ENCODE data around the gene SEMA6A.
"Not testable (repeated sequence)": the region's sequence is repeated elsewhere in the genome, so short reads cannot be mapped to it uniquely, and the experiment has no call there.

SEMA6A gene

DNA sequence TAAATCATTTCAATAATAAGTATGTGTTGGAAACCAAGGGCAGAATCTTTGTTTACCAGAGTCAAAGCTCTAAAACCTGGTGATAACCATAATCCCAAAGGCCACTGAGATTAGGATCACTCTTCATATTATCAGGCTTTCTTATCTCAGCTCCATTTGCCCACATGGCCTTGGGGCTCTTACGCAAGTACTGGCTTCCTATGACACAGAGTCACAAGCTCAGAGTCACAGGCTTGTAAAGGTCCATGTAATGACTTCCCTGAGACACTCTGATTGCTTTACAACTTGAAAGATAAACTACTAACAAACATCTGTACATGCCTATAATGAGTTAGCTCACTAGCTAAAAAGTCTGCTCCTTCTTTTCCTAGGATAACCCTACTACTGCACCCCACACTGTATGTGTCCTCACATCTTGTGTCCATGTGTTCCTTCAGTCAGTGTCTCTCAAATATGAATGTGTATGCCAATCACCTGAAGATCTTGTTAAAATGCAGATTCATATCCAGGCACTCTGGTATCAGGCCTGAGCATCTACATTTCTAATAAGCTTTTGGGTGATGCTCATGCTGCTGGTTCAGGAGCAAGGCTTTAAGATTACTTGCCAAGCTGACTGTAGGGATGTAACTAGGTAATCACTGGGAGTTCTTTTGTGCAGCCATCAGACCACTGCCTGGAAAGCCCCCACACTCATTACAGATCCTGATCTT lies 28.4 kb downstream of the SEMA6A start:
- DNase-seq (ENCODE audit: low read depth): no peak

DNA sequence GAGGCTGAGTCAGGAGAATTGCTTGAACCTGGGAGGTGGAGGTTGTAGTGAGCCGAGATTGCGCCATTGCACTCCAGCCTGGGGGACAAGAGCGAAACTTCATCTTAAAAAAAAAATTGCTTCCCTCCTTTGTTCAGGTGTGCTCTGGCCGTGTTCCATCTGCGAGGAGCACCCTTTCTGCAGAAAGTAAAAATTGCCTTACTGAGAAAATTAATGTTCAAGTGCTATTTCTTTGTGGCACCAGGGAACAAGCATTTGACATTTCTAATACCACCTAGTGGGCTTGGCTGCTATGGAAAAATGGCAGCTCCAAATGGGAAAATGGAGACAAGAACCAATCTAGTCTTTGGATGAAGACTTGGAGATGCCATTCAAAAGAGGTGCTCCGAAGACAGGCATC lies 29.2 kb downstream of the SEMA6A start:
- DNase-seq (ENCODE audit: low read depth): not testable (repeated sequence)

DNA sequence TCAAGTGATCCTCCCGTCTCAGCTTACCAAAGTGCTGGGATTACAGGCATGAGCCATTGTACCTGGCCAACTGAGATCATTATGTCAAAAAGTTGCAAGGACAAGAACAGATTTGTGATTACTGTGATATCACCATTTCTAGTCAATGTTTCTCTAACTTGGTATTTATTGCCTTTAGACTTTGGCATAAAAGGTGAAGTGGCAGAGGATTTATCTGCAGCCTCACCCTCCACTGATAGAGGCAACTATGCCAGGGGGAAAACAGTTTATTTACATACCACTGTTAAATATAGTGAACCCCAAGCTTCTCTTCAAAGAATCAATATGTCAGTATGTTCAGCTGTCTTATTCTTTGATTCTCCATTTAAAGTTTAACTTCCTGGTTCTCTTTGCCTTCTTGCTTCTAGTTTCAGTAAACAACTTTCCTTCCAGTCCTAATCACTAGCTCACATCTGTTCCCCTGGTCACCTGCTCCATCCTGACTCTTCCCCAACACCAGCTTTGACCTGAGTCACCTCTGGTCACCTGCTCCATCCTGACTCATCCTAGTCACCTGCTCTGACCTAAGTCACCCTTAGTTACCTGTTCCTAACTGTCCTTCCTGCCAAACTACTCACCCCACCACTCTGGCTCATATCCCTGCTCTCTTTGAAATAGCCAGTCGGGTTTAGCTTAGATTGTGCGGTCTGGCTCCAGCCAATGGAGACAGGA lies 29.9 kb downstream of the SEMA6A start:
- no peak for DNase-seq (ENCODE audit: low read depth)

DNA sequence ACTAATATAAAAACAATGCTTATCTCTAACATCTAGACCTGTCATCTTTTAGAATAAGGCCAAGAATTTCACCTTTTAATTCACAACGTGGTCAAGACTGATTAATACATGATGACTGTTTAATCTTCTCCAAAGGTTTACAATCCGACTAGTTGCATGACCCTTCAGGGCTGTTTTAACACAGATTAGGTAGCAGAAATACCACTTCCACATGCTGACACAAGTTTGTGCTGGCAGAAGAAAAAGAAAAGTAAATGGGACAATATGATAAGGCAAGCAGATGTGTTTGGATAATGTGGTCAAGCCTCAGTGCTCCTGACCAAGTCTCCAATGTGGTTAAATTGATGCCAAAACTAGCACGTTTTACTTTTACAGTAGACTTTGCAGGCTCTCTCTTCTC lies 31.1 kb downstream of the SEMA6A start:
- no peak for DNase-seq (ENCODE audit: low read depth)

DNA sequence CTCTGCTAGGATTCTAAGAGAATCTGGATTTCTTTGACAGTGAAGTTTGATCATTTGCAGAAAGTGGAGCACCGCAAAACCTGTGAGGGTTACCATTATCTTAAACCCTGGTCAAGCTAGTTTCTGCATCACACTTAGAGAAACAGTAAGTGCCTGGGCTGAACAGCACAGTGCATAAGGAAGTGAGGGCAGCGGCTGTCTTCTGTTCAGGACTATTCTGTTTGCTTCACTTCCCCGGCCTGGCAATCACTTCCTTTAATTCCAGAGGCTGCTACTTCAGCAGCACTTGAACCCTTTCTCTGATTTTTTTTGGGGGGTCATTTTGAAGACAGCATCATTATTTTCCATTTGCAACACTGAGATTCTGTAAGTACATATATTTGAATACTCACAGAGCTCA lies 32.0 kb downstream of the SEMA6A start:
- no peak for DNase-seq (ENCODE audit: low read depth)

DNA sequence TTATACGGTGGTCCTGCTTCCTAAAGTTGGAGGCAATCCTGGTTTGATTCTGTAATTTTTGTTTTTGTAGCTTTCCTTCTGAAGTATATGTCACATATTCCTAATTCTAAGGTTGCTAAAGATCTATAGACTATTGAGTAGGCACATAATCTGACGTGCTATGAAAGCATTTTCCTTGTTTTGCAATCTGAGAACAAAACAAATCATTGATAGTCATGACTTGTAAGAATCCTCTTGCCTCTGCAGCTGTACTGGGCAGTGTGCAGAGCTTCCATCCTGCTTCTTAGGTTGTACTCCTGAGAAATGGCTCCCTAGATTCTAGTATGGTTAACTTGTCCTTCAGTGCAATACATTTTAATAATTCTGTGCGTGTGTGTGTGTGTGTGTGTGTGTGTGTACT lies 35.4 kb downstream of the SEMA6A start:
- DNase-seq (ENCODE audit: low read depth): no peak

DNA sequence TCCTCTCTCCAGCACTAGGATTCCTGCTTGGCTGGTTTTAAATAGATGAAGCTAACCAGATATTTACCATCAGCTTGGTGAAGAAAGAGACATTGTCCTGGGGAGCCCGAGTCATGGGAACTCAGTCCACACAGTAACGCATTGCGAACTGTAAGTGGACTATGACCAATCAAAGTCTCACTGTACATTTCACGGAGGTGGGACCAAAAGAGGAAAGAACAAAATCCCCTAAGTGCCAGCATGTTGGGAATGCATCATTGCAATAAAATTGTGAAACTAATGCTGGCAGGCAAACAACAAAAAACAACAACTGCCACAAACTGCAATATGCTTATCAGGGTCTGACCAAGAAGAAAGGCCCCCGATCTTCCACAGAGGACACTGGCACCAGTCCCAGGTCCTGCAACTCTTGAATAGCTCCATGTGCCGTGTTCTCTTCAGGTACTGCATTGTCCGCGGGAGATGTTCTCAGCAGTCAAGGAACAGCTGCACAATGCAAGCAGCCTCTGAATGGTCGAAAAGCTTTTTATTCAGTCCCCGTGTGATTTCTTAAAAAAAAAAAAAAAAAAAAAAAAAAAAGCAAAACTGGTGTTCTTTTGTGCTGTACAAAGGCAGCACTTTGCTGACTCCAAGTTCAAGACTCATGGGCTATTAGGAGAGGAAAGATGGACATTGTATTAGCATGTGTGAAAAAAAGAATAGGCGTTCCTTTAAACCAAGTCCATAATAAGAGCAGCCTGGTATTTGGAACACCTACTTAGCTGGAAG lies 38.1 kb downstream of the SEMA6A start:
- no peak for DNase-seq (ENCODE audit: low read depth)

DNA sequence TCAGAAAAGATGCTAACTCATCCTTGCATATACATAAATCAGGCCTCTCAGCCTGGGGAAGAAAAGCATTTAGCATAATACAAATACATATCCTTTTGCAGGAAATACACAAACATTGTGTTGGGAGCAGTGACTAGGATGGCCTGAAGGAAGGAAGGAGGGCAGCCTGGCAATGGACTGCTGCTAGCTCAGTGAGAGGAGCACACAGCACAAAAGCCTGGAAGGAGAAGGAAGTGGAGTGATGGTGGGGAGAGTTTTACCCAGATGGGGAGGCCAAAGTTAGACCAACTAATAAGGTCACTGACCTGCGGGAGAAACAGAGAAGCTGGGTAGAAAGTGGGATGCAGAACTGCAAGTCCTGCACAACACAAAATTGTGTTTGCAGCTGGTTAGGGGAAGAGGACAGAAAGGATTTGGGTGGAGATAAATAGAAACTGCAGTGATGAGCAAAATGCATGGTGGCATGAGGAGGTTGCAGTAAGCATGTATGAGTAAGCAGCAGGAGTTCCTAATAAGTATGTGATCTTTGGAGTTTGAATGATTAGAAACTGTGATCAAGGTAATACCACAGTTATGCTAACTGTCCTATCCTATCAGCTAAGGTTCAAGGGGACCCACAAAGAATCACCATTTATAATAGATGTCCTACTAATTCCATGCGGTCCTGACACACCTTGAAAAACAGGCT lies 39.5 kb downstream of the SEMA6A start:
- DNase-seq (ENCODE audit: low read depth): no peak

DNA sequence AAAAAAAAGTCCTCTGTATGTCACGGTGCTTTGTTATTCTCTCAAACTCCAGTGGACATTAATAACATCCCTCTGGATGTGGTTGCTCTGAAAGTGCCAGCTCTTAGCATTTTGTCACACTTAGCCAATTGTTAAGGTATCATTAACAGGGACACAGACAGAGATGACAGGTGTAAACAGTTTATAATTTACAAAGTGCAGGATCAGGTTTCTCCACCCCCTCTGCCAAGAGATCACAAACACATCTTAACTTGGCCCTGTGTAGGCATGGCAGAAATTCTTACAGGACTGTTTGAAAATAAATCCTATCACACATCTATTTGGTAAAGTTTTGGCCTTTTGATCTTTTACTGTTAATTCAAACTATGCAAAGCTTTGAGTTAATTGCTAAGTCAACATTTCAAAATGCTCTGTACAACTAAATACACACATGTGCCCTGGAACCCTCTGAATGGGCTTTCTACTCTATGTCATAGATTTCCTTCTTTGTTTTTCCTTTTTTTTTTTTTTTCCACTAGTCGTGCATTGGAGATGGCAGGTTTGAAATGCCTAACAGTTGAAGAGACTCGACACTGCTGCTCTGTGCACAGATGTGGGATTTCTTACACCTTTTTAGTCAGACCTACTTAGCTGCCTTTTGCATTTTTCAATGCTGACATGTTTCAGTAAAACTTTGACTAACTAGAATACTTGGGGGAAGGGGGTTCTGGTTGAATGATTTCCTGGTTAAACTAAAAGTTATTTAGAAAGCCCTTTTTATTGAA lies 41.7 kb downstream of the SEMA6A start:
- no peak for DNase-seq (ENCODE audit: low read depth)

DNA sequence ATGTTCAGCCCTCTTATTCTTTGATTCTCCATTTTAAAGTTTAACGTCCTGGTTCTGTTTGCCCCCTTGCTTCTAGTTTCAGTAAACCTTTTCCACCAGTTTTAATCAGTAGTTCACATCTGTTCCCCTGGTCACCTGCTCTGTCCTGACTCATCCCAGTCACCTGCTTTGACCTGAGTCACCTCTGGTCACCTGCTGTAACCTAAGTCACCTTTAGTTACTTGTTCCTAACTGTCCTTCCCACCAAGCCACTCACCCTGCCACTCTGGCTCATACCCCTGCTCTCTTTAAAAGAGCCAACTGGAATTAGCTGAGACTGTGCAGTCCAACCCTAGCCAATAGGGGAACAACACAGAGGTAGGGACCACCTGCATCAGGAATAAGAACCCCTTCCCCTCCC lies 43.0 kb downstream of the SEMA6A start:
- DNase-seq (ENCODE audit: low read depth): no peak

DNA sequence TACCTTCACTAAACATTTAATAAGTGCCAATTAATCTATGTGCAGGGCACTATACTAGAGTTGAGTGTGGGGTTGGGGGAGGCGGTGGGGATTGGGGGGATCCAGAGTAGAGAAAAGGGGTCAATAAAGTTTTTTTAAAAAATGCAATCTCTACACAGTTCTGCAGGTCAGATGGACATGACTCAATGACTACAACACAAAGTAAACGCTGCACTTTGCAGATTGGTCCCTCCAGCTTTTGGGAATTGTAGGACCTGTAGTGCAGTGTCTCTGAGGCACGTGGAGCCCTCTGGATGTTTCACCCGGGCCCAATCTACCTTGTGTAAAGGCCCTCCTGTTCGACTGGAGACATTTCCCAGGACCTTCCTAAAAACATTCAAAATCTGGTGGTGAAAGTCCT lies 43.5 kb downstream of the SEMA6A start:
- no peak for DNase-seq (ENCODE audit: low read depth)

DNA sequence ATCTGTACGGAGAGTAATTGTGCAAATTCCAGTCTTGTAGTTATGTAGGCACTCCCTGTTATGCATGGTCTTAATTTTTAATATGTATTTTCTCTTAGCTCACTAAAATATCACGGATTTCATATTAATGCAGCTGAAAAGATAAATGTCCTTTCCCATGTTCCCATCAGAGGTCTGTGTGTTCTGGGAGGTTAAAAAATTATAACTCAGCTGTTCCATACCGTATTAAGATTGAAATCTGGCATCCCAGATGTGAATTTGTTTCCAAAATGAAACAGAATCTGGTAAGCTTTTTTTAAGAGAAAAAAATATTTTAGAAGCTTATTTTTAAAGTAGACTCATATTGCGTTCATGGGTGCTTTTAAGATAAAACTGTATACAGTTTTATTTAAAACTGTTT lies 44.3 kb downstream of the SEMA6A start:
- DNase-seq (ENCODE audit: low read depth): no peak

DNA sequence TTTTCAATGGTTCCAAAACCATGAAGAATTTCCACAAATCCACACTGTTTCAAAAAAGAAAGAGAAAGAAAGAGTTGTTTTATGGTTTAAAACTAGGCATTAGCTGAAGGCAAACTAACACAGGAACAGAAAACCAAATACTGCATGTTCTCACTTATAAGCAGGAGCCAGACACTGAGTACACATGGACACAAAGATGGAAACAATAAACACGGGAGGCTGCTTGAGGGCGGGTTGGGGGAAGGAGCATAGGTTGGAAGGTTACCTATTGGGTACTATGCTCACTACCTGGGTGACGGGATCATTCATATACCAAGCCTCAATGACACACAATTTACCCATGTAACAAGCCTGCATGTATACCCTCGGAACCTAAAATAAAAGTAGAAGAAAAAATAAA lies 45.0 kb downstream of the SEMA6A start:
- no peak for DNase-seq (ENCODE audit: low read depth)

DNA sequence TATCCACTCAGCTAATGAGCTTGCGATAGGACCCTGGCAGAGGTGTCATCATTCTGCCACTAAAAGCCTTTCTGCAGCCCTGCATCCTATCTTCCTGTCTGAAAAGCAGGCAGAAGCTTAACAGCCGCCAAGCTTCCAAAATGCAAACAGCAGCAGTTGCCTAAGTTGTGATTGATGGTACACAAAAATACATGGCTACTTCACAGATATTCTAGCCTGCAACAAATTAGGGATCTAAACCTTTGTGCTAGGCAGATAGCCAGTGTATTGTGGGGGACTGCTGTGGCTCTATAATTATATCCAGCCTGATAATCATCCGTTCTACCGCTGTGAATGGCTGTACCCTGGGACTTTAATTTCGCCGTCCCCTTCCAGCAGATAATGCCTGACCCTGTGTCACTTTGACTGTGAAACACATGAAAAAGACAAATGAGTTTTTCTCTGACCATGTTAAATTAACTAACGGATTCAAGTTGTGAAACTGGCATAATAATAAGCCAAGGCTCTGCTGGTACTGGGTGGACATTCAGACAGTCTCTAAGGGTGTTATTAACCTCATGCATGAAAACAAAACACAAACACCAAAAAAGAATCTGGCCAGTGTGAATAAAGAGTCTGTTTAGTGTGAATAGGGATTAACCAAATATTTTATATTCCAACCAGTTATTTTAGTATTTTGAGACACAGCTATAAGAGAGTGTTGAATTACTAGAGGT lies 45.9 kb downstream of the SEMA6A start:
- no peak for DNase-seq (ENCODE audit: low read depth)

DNA sequence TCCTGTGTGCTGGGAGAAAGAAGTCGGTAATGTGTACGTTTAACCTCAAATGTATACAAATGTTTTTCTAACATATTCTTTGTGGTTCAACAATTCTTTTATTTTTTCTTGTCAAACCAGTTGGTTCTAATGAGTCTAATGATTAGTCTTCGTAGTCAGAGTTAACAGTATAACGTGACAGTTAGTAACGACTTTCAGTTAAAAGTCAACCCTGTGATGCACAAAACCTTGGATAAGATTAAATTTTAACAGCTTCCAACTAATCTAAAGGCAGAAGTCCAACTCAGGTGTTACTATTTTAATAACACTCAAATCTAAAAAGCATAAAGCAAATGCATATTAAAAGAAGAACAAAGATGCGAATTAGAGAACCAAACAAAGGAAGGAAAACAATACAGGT lies 47.0 kb downstream of the SEMA6A start:
- DNase-seq (ENCODE audit: low read depth): no peak

DNA sequence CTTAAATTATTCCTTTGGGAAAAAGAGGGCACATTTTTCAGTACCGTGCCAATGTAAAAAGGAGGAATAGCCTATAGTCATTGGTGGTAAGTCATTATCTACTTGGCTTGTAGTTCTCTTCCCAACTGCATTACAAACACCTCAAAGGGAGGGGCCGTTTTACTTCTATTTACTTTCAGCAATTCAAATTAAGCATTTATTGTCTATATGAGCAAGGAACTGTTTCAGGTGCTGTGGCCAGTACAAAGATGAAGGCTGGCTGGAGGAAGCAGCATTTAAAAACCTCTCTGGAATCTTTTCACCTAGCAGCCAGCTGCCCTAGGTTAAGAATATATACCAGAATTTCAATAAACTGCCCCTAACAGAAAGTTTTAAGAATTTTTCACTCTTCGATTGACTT lies 48.9 kb downstream of the SEMA6A start:
- no peak for DNase-seq (ENCODE audit: low read depth)

DNA sequence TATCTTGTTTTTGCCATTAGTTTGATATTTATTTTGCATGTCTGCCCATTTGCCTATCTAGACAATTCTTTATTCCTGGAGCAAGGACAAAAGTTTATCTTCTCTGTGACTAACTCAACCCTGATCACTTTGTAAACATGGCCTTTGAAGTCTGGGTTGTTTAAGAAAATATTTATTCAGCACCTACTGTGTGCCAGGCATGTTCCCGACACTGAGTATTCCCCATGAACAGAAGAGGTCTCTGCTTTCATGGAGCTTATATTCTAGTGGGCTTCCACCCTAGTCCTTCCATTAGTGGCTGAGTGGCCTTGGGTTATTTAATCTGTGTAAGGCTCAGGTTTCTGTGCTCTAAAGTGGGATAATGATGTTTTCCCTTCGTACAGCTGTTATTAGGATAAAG lies 49.7 kb downstream of the SEMA6A start:
- no peak for DNase-seq (ENCODE audit: low read depth)

DNA sequence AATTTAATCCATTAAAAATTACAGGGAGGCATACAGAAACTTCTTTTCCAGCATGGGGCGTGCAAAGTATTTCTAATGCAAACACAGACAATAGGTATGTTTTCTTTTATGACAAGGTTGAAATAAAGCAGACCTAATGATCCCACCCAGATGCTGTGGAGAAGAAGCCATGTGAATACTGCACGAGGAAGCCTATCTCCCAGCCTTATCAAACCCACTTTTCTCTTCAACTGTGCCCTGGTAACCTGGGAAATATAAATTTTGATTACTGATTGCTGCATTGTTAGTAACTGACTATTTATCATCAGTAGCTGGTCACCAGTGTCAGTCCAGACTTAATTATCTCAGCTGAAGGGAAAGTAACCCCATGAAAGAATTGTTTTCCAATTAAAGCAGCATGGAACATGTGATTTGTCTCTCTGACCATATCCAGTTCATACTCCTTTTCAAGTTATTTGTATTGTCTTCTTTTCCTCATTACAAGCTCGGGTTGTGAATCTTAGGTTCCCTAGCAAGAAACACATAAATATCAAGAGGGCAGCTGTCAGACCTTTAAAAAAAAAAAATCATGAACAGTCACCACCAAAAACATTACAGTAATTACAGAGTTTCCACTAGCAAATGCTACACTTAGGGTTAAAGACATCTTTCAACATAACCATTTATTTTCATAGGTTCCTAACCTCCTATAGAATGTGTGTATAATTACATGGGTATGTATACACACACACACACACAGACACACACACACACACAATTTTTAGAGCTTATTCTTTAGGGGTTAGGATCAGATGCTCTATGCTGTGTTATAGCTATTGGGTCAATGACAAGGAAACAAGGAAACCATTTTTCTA lies 50.3 kb downstream of the SEMA6A start:
- no peak for DNase-seq (ENCODE audit: low read depth)

DNA sequence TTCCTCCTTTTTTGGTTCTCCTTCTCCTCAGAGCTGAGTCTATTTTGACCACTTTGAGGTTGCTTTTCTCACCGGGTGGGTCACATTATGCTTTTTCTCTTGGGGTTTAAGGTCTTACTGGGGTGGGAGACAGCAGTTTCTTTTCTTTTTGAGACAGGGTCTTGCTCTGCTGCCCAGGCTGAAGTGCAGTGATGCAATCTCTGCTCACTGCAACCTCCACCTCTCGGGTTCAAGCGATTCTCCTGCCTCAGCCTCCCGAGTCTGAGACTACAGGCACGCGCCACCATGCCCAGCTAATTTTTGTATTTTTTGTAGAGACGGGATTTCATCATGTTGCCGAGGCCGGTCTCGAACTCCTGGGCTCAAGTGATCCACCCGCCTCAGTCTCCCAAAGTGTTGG lies 51.4 kb downstream of the SEMA6A start:
- not testable (repeated sequence) for DNase-seq (ENCODE audit: low read depth)

Data from activated T-helper 1 cell treated with Interleukin-2 at 50 U/mL for 16 hours (primary cell).